Lower lobe of right lung (tissue), 2 donors: ENCODE measurements around the gene DGUOK. TPM values are rescaled to one million over a fixed set of nuclear protein-coding genes. Genes with fewer than 3 reads are reported as not detected.

ENCODE experiments used
- ATAC-seq, 2 donors: fragments of 200-7000 bp; cut with Tn5 transposase; one replicate each; pipeline ENCODE4 v1.9.1; 2020 to 2022; ENCODE audit warnings: mild to moderate bottlenecking in 2 of 2, moderate library complexity in 2 of 2
- DNase-seq: peaks from one replicate; pipeline ENCODE4 v3.0.0-alpha.2; 2020
- H3K27ac ChIP-seq: fragments of 200-600 bp; one replicate; pipeline ENCODE4 v1.8.0; 2022
- H3K27me3 ChIP-seq: fragments of 200-600 bp; one replicate; pipeline ENCODE4 v1.8.0; 2022; ENCODE audit warnings: low read depth
- H3K36me3 ChIP-seq: fragments of 200-600 bp; one replicate; pipeline ENCODE4 v1.8.0; 2022; ENCODE audit warnings: mild to moderate bottlenecking
- H3K4me1 ChIP-seq: fragments of 200-600 bp; one replicate; pipeline ENCODE4 v1.8.0; 2022
- H3K4me3 ChIP-seq: fragments of 200-600 bp; one replicate; pipeline ENCODE4 v1.8.0; 2022; ENCODE audit warnings: mild to moderate bottlenecking
- H3K9me3 ChIP-seq: fragments of 200-600 bp; one replicate; pipeline ENCODE4 v1.8.0; 2022
- intact Hi-C: fragments of 100-400 bp; cut with DNase I; formaldehyde crosslinking; loops from one replicate; pipeline ENCODE4 v1.11.0; 2022
- total RNA-seq: library from RNA; stranded (reverse); fragmentation: NEBNext Ultra II Directional; extraction: Animal tissue kit (Norgen Biotek cat#: 25700); gene quantifications from one replicate; pipeline ENCODE4 v1.2.1, GENCODE V29; 2021
- TF ChIP-seq, protein P1 (sequence below): fragments of 200-600 bp; IDR thresholded peaks from one replicate; pipeline ENCODE4 v1.8.0; 2022; ENCODE audit warnings: antibody characterized with exemption, mild to moderate bottlenecking
- donor health status: DM: no; HTN: yes; CAD: no; lungs with severe emphysema.

Gene DGUOK
- total RNA-seq, 1 donor from 2014 or later: 38.0 TPM

DNA sequence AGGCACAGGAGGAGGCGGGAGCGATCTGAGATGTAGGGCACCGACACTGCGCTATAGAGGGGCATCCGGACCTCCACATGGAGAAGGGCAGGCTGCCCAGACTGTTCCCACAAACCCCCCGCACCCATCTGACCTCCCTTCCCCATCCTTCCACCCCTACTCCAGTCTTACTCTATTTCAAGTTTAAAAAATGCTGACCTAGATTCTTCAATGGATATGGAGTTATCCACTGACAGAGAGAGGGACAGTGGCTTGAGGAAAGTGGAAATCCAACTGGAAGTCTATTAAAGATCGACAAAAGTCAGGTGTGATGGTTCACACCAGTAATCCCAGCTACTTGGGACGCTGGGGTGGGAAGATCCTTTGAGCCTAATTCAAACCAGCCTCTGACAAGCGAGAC, 5.1 kb upstream of the DGUOK start:
- H3K9me3 ChIP-seq: no peaks in the 10 kb centered on the region
- H3K27me3 ChIP-seq: no peaks in the 10 kb centered on the region
- ATAC-seq (no peak), DNase-seq (no peak)
- H3K27ac ChIP-seq: no peak overlapping the region
- intact Hi-C loops: no loop called here
- TF ChIP-seq, protein P1, sequence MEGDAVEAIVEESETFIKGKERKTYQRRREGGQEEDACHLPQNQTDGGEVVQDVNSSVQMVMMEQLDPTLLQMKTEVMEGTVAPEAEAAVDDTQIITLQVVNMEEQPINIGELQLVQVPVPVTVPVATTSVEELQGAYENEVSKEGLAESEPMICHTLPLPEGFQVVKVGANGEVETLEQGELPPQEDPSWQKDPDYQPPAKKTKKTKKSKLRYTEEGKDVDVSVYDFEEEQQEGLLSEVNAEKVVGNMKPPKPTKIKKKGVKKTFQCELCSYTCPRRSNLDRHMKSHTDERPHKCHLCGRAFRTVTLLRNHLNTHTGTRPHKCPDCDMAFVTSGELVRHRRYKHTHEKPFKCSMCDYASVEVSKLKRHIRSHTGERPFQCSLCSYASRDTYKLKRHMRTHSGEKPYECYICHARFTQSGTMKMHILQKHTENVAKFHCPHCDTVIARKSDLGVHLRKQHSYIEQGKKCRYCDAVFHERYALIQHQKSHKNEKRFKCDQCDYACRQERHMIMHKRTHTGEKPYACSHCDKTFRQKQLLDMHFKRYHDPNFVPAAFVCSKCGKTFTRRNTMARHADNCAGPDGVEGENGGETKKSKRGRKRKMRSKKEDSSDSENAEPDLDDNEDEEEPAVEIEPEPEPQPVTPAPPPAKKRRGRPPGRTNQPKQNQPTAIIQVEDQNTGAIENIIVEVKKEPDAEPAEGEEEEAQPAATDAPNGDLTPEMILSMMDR: no peak
- no peaks in the 10 kb centered on the region for H3K4me1 ChIP-seq
- H3K4me3 ChIP-seq: no peak overlapping the region
- no peaks in the 10 kb centered on the region for H3K36me3 ChIP-seq

DNA sequence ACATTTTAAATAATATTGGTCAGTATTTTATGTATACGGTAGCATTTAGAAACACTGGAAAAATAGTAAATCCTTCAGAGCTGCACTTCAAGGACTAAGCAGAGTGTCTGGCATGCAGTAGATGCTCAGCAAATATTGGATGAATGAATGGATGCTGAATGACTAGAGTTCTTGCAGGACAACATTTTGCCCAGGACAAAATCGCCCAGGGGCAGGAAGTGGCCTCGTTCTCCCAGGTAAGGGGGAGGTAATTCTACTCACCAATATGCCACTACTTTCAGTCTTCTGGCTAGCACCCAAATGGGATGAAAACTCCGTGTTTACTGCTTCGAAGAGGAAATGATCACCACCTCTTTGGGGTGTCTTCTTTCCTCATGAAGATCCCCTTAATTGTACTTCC, 4.0 kb upstream of the DGUOK start:
- no peaks in the 10 kb centered on the region for H3K9me3 ChIP-seq
- no peaks in the 10 kb centered on the region for H3K27me3 ChIP-seq
- H3K36me3 ChIP-seq: no peaks in the 10 kb centered on the region
- H3K4me3 ChIP-seq: no peak overlapping the region
- DNase-seq (no peak), ATAC-seq (no peak)
- peaks cover 5% of the 10 kb centered on the region for H3K4me1 ChIP-seq
- intact Hi-C loops: no loop called here
- TF ChIP-seq, protein P1: no peak
- no peak overlapping the region for H3K27ac ChIP-seq

DNA sequence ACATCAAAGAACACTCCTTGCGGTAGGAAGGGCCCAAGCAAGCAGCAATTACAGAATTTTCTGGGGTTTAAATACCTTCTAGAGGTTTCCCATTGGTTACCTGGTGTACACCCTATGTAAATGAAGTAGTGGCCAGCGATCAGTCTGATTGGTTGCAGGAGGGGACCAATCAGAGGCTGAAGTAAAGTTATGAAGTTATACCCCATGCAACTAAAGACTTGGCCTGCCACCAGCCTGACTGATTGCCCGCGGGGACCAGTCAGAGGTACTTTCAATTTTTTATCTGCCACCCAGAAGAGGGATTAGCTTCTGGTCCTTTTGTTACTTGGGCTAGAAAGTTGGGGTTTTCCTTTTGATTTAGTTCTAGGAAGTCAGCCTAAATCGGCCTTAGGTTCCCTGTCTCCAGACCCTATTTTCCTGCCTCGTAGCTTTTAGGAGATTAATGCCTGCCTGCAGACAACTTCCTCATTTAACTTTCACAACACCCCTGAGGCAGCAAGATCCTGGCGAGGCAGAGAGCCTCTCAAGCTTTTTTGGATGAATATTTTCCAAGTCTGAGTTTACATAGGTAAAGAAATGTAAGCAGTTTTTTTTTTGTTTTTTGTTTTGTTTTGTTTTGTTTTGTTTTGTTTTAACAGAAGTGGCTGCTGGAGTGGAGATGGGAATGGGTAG, 1.5 kb upstream of the DGUOK start:
- H3K4me3 ChIP-seq: no peak overlapping the region
- H3K27me3 ChIP-seq: no peaks in the 10 kb centered on the region
- DNase-seq (no peak), ATAC-seq (no peak)
- TF ChIP-seq, protein P1: no peak
- H3K9me3 ChIP-seq: no peaks in the 10 kb centered on the region
- peaks cover 29% of the 10 kb centered on the region for H3K4me1 ChIP-seq
- no peaks in the 10 kb centered on the region for H3K36me3 ChIP-seq
- H3K27ac ChIP-seq: no peak overlapping the region
- intact Hi-C loops: no loop called here

DNA sequence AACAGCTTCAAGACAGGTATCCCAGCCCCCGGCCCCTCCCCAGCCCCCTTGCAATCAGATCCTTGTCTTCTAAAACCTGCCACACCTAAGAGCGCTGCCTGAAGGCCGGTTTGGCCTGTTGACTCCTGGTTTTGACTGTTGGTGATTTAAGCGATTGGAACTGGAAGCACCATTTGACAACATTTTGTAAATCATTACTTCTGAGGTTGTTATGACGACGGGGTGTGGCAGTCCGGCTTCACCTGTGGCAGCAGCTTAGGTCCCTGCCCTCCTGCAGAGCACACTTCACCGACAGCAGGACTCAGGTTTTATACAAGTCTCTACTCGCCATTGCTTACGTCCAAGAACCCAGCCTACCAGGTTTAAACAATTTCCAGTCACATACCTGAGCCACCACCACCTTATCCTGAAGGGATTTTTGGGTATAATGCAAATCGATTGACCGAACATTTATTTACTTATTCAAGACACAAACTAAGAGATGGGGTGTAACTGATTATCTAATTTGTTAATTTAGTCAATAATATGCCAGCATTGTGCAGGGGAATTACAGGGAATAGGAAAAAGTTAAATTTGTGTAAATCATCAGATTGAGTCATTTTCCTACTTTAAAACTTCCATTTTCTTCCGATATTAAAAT, 707 bp upstream of the DGUOK start:
- peaks cover 34% of the 10 kb centered on the region for H3K4me1 ChIP-seq
- no peaks in the 10 kb centered on the region for H3K27me3 ChIP-seq
- ATAC-seq (no peak), DNase-seq (no peak)
- H3K27ac ChIP-seq: peak overlapping the region; percentile 99
- intact Hi-C loops: no loop called here
- H3K36me3 ChIP-seq: peaks cover under 1% of the 10 kb centered on the region
- TF ChIP-seq, protein P1: no peak
- no peaks in the 10 kb centered on the region for H3K9me3 ChIP-seq
- peak overlapping the region; percentile 86 for H3K4me3 ChIP-seq

DNA sequence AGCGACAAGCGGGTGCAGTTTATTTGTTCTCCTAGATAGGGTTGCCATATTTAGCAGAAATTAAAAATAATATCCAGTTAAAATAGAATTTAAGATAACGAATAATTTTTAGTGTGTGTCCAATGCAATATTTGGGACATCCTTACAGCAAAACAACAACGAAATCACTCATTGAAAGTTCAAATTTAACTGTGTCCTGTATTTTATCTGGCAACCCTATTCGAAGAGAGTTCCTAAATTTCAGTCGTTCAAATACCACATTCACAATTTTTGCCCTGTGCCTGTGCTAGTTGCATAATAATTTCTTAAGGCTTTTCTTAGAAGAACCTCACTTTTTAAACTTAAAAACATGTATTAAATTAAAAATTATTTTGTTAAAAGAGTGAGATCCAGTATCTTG, 664 bp downstream of the DGUOK start:
- Histone ChIP-seq H3K4me3 (peak overlapping the region; percentile 86), H3K27me3 (no peaks in the 10 kb centered on the region), H3K4me1 (peaks cover 44% of the 10 kb centered on the region), H3K27ac (peak overlapping the region; percentile 99), H3K9me3 (no peaks in the 10 kb centered on the region), H3K36me3 (peaks cover 6% of the 10 kb centered on the region)
- DNase-seq (no peak), ATAC-seq (no peak)
- TF ChIP-seq, protein P1: no peak
- intact Hi-C loops: no loop called here
